ENCODE results near the gene AUTS2.

Gene AUTS2

GRCh38 chr7:70615066-70615606 is 1016.9 kb downstream of the AUTS2 start:
- Histone ChIP-seq H3K9me3 (ENCODE audit: insufficient read depth, low read length) (no peaks in the 10 kb centered on the region), H3K36me3 (ENCODE audit: low read length) (no peaks in the 10 kb centered on the region), H3K27me3 (ENCODE audit: low read length) (no peaks in the 10 kb centered on the region), H2AFZ (ENCODE audit: low read depth, low read length, severe bottlenecking) (no peak overlapping the region), H3K9me2 (replicated peaks; ENCODE audit: insufficient read depth, low read length) (no peaks in the 10 kb centered on the region), H3K27ac (ENCODE audit: low read depth, low read length) (no peak overlapping the region), H3K79me2 (ENCODE audit: insufficient read depth, low read length) (no peaks in the 10 kb centered on the region), H3K4me3 (ENCODE audit: insufficient read depth, low read length, poor library complexity, severe bottlenecking) (no peak overlapping the region), H4K20me1 (ENCODE audit: low read depth, low read length) (no peaks in the 10 kb centered on the region), H3K4me2 (ENCODE audit: low read depth, low read length, poor library complexity, severe bottlenecking) (no peak overlapping the region), H3K9ac (ENCODE audit: low read length) (no peak overlapping the region), H3F3A (ENCODE audit: insufficient read depth) (no peaks in the 10 kb centered on the region)
- TF ChIP-seq EZH2phosphoT487 (conservative IDR thresholded peaks at IDR 0.05; ENCODE audit: low read length) (no peak), CTCF (IDR thresholded peaks at IDR 0.05; ENCODE audit: insufficient read depth, low read length, poor library complexity, severe bottlenecking) (no peak)

- Histone ChIP-seq H3F3A (ENCODE audit: insufficient read depth) (no peaks in the 10 kb centered on the region), H3K4me3 (ENCODE audit: insufficient read depth, low read length, poor library complexity, severe bottlenecking) (no peak overlapping the region), H3K9me2 (replicated peaks; ENCODE audit: insufficient read depth, low read length) (no peaks in the 10 kb centered on the region), H3K4me2 (ENCODE audit: low read depth, low read length, poor library complexity, severe bottlenecking) (no peak overlapping the region), H3K27me3 (ENCODE audit: low read length) (no peaks in the 10 kb centered on the region), H2AFZ (ENCODE audit: low read depth, low read length, severe bottlenecking) (no peak overlapping the region), H4K20me1 (ENCODE audit: low read depth, low read length) (no peaks in the 10 kb centered on the region), H3K9ac (ENCODE audit: low read length) (no peak overlapping the region), H3K9me3 (ENCODE audit: insufficient read depth, low read length) (no peaks in the 10 kb centered on the region), H3K79me2 (ENCODE audit: insufficient read depth, low read length) (no peaks in the 10 kb centered on the region), H3K27ac (ENCODE audit: low read depth, low read length) (no peak overlapping the region), H3K36me3 (ENCODE audit: low read length) (no peaks in the 10 kb centered on the region)
- TF ChIP-seq CTCF (IDR thresholded peaks at IDR 0.05; ENCODE audit: insufficient read depth, low read length, poor library complexity, severe bottlenecking) (no peak), EZH2phosphoT487 (conservative IDR thresholded peaks at IDR 0.05; ENCODE audit: low read length) (no peak)
Measured at GRCh38 chr7:70616211-70616610, 1017.9 kb downstream of the AUTS2 start.

- H3F3A ChIP-seq (ENCODE audit: insufficient read depth): no peaks in the 10 kb centered on the region
- TF ChIP-seq EZH2phosphoT487 (conservative IDR thresholded peaks at IDR 0.05; ENCODE audit: low read length) (no peak), CTCF (IDR thresholded peaks at IDR 0.05; ENCODE audit: insufficient read depth, low read length, poor library complexity, severe bottlenecking) (no peak)
Measured at GRCh38 chr7:70616821-70617220, 1018.5 kb downstream of the AUTS2 start.

More at GRCh38 chr7:70616821-70617220, 1018.5 kb downstream of the AUTS2 start:
- Histone ChIP-seq H3K9me3 (ENCODE audit: insufficient read depth, low read length) (no peaks in the 10 kb centered on the region), H3K9ac (ENCODE audit: low read length) (no peak overlapping the region), H3K4me2 (ENCODE audit: low read depth, low read length, poor library complexity, severe bottlenecking) (no peak overlapping the region), H3K27ac (ENCODE audit: low read depth, low read length) (no peak overlapping the region), H3K9me2 (replicated peaks; ENCODE audit: insufficient read depth, low read length) (no peaks in the 10 kb centered on the region), H4K20me1 (ENCODE audit: low read depth, low read length) (no peaks in the 10 kb centered on the region), H3K27me3 (ENCODE audit: low read length) (no peaks in the 10 kb centered on the region), H2AFZ (ENCODE audit: low read depth, low read length, severe bottlenecking) (no peak overlapping the region), H3K36me3 (ENCODE audit: low read length) (no peaks in the 10 kb centered on the region), H3K4me3 (ENCODE audit: insufficient read depth, low read length, poor library complexity, severe bottlenecking) (no peak overlapping the region), H3K79me2 (ENCODE audit: insufficient read depth, low read length) (no peaks in the 10 kb centered on the region)

All from SU-DHL-6 (cell line).